Psoas muscle (tissue), 8 donors: ENCODE results near the gene ALDH3A2. TPM values are rescaled to one million over a fixed set of nuclear protein-coding genes. Genes with fewer than 3 reads are reported as not detected.
"Not testable (repeated sequence)": the region's sequence is repeated elsewhere in the genome, so short reads cannot be mapped to it uniquely, and the experiment has no call there.

Experiments used
- ATAC-seq, 4 donors: fragments of 200-7000 bp; cut with Tn5 transposase; one replicate each; pipeline ENCODE4 v1.9.1; 2020; ENCODE audit warnings: moderate library complexity in 3 of 4, mild to moderate bottlenecking in 2 of 4
- DNase-seq, 2 donors: peaks; one replicate each; pipeline ENCODE4 v3.0.0-alpha.2; 2020
- H3K27ac ChIP-seq: fragments of 200-600 bp; one replicate; pipeline ENCODE4 v1.8.0; 2022
- H3K27me3 ChIP-seq, 3 donors: fragments of 200-600 bp in 1 of 3; one replicate each; pipeline versions ENCODE4 v1.6.1 to v1.8.0; 2013 to 2022; ENCODE audit warnings: low read length in 2 of 3, mild to moderate bottlenecking in 2 of 3, moderate library complexity in 1 of 3; ENCODE audit not compliant: insufficient read depth in 3 of 3
- H3K36me3 ChIP-seq, 2 donors: fragments of 200-600 bp in 1 of 2; one replicate each; pipeline versions ENCODE4 v1.6.1 to v1.8.0; 2013 to 2022; ENCODE audit warnings: low read depth in 1 of 2, mild to moderate bottlenecking in 1 of 2, moderate library complexity in 1 of 2; ENCODE audit not compliant: insufficient read depth in 1 of 2
- H3K4me1 ChIP-seq: fragments of 200-600 bp; one replicate; pipeline ENCODE4 v1.8.0; 2022
- H3K4me3 ChIP-seq: fragments of 200-600 bp; one replicate; pipeline ENCODE4 v1.8.0; 2022; ENCODE audit warnings: mild to moderate bottlenecking
- H3K9me3 ChIP-seq: fragments of 200-600 bp; one replicate; pipeline ENCODE4 v1.8.0; 2022
- CTCF ChIP-seq: fragments of 200-600 bp; IDR thresholded peaks from one replicate; pipeline ENCODE4 v1.8.0; 2022; ENCODE audit warnings: antibody characterized with exemption
- WGBS, 3 donors: extraction: QIAGEN DNeasy Blood & Tissue Kit; methylation state at CpG; one replicate each; pipeline versions ENCODE4 v1.1.6 to v1.1.7; 2013; 5-methylcytosine and 5-hydroxymethylcytosine counted together
- intact Hi-C, 2 donors: fragments of 100-400 bp; cut with DNase I; formaldehyde crosslinking; loops; one replicate each; pipeline versions ENCODE4 v1.11.0 to v1.14.2; 2022
- polyA plus RNA-seq, 3 donors: library from polyadenylated mRNA; stranded (reverse); fragments of 200-250 nt; gene quantifications; one replicate each; pipeline ENCODE4 v1.2.3, GENCODE V29; 2013
- total RNA-seq, 4 donors: library from RNA; stranded (reverse); fragmentation: NEBNext Ultra II Directional in 2 of 4; extraction: Animal tissue kit (Norgen Biotek cat#: 25700) in 2 of 4; gene quantifications; one replicate each; pipeline versions ENCODE4 v1.2.1 to v1.2.4, GENCODE V29; 2021 to 2023
- donor health status: healthy with polysubstance abuse.
- donor health status: DM: no; HTN: no; CAD: no; lungs with moderate emphysema.
- donor health status: Bipolar disorder and iron deficiency.
- donor health status: healthy.
- donor health status: DM: yes; HTN: yes; CAD: no.
- donor health status: DM: no; HTN: no; CAD: no.
- donor health status: DM: no; HTN: no; CAD: no.
- donor health status: DM: yes; HTN: yes; CAD: no.

ALDH3A2 gene
- total and polyA plus RNA-seq, 7 donors: 32.9 to 229 (median 78.1) TPM

GRCh38 chr17:19663097-19663496, 14.5 kb downstream of the ALDH3A2 start:
- intact Hi-C loops: no loop called here
- WGBS, 3 donors: 89 to 91% (median 90%) methylated on average over 6 of the region's 6 CpGs
- no peak for ATAC-seq
- no peak for DNase-seq
- Histone ChIP-seq H3K36me3 (peaks cover 8 to 93% of the 10 kb centered on the region in 2 donors), H3K27ac (no peak overlapping the region), H3K4me3 (no peak overlapping the region), H3K4me1 (peaks cover 25% of the 10 kb centered on the region), H3K9me3 (no peaks in the 10 kb centered on the region), H3K27me3 (no peaks in the 10 kb centered on the region)
- no peak for TF ChIP-seq CTCF

GRCh38 chr17:19664136-19664820, 15.7 kb downstream of the ALDH3A2 start:
- Histone ChIP-seq H3K27me3 (no peaks in the 10 kb centered on the region), H3K9me3 (no peaks in the 10 kb centered on the region), H3K27ac (peak overlapping the region; percentile 33), H3K4me1 (peaks cover 21% of the 10 kb centered on the region), H3K4me3 (no peak overlapping the region), H3K36me3 (peaks cover 8 to 90% of the 10 kb centered on the region in 2 donors)
- peak; percentile 70 to 83 (median 80) for ATAC-seq
- 18 to 34% (median 21%) methylated on average over 5 of the region's 5 CpGs for WGBS, 3 donors
- no peak for TF ChIP-seq CTCF
- intact Hi-C loops: no loop called here
- DNase-seq: no peak

- TF ChIP-seq CTCF: no peak
- intact Hi-C loops: no loop called here
Measured at GRCh38 chr17:19664821-19665181, 16.2 kb downstream of the ALDH3A2 start.

GRCh38 chr17:19669680-19670079, 21.1 kb downstream of the ALDH3A2 start:
- H3K4me3 ChIP-seq, intact Hi-C loops, H3K27me3 ChIP-seq, ATAC-seq, DNase-seq, H3K27ac ChIP-seq, H3K9me3 ChIP-seq: not testable (repeated sequence)
- peaks cover 25% of the 10 kb centered on the region for H3K4me1 ChIP-seq
- peaks cover 0 to 83% of the 10 kb centered on the region in 2 donors for H3K36me3 ChIP-seq
- 86 to 94% (median 92%) methylated on average over 7 of the region's 7 CpGs for WGBS, 3 donors

More at GRCh38 chr17:19664821-19665181, 16.2 kb downstream of the ALDH3A2 start:
- Histone ChIP-seq H3K4me1 (peaks cover 16% of the 10 kb centered on the region), H3K4me3 (no peak overlapping the region), H3K27ac (no peak overlapping the region), H3K36me3 (peaks cover 8 to 91% of the 10 kb centered on the region in 2 donors), H3K9me3 (no peaks in the 10 kb centered on the region), H3K27me3 (no peaks in the 10 kb centered on the region)
- DNase-seq: no peak
- WGBS, 3 donors: 76 to 80% (median 77%) methylated on average over 4 of the region's 4 CpGs
- ATAC-seq: peak in 1 of 4 donors; percentile 39

- no peaks in the 10 kb centered on the region for H3K9me3 ChIP-seq
- peaks cover 24% of the 10 kb centered on the region for H3K4me1 ChIP-seq
- H3K36me3 ChIP-seq: peaks cover 0 to 84% of the 10 kb centered on the region in 2 donors
- no peak for DNase-seq
- peak overlapping the region; percentile 75 for H3K27ac ChIP-seq
- WGBS, 3 donors: 71 to 86% (median 76%) methylated on average over 2 of the region's 2 CpGs
- TF ChIP-seq CTCF: no peak
- intact Hi-C loops: no loop called here
- H3K4me3 ChIP-seq: no peak overlapping the region
- H3K27me3 ChIP-seq: no peaks in the 10 kb centered on the region
- ATAC-seq: no peak
Measured at GRCh38 chr17:19670908-19671307, 22.4 kb downstream of the ALDH3A2 start.
